Measurements from ENCODE around the gene TMSB15C.
"Not testable (repeated sequence)": the region's sequence is repeated elsewhere in the genome, so short reads cannot be mapped to it uniquely, and the experiment has no call there.

The TMSB15C gene

DNA sequence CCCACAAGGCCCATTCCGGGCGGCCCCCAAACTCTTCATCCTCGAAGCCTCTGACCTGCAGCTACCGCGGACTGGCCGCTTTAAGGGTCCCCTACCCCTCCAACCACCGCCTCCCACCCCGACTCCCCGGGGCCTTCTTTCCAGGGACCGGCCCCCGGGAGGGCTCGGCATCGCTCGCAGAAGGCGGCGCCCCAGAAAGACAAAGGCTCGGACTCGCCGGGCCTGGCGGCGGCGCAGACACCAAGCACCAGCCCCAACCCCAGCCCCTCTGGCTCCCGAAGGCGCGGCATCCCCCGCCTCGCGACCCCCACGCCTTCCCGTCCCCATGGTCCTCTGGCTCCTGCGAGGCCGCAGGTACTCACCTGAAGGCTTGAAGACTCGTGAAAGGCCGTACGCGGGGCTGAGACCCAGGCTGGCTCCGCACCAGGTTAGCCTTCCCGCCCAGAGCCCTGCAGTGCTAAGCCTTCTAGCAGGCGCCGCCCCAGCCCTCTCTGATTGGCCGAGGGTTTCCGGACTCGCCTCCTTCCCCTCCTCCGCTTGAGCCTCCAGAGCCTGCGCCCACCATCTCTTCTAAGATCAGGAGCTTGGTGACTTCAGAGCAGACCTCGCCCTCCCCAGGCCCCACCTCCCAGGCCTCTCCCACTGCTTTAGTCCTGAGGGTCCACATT is at the start of gene TMSB15C:
TMSB15C (minus strand) TSS at position 459 of the 668 bp plus-strand sequence.
- not testable (repeated sequence) for H3K9me3 Mint-ChIP-seq; H3K36me3 Mint-ChIP-seq (ENCODE audit: low read depth); H3K27me3 Mint-ChIP-seq; H3K4me3 Mint-ChIP-seq; H3K27ac Mint-ChIP-seq; H3K4me1 Mint-ChIP-seq (ENCODE audit: low read depth); DNase-seq

- H3K27me3 Mint-ChIP-seq = peaks cover 20% of the 10 kb centered on the region
- no peak overlapping the region for H3K4me3 Mint-ChIP-seq
- H3K36me3 Mint-ChIP-seq (ENCODE audit: low read depth) = peaks cover 13% of the 10 kb centered on the region
- no peak for DNase-seq
- H3K4me1 Mint-ChIP-seq (ENCODE audit: low read depth) = peaks cover 40% of the 10 kb centered on the region
- no peaks in the 10 kb centered on the region for H3K9me3 Mint-ChIP-seq
- H3K27ac Mint-ChIP-seq = peak overlapping the region; percentile 66
Measured at GRCh38 chrX:104122829-104123228, 46.8 kb upstream of the TMSB15C start.

GRCh38 chrX:104118765-104119164 is 42.7 kb upstream of the TMSB15C start:
- H3K4me3 Mint-ChIP-seq = no peak overlapping the region
- H3K27ac Mint-ChIP-seq = no peak overlapping the region
- H3K4me1 Mint-ChIP-seq (ENCODE audit: low read depth) = peaks cover 41% of the 10 kb centered on the region
- peaks cover 36% of the 10 kb centered on the region for H3K27me3 Mint-ChIP-seq
- no peak for DNase-seq
- H3K36me3 Mint-ChIP-seq (ENCODE audit: low read depth) = peaks cover 1% of the 10 kb centered on the region
- no peaks in the 10 kb centered on the region for H3K9me3 Mint-ChIP-seq

GRCh38 chrX:104117759-104118158 is 41.7 kb upstream of the TMSB15C start:
- Mint-ChIP-seq H3K27me3 (peaks cover 40% of the 10 kb centered on the region), H3K4me1 (ENCODE audit: low read depth) (peaks cover 39% of the 10 kb centered on the region), H3K27ac (no peak overlapping the region), H3K9me3 (no peaks in the 10 kb centered on the region), H3K4me3 (no peak overlapping the region), H3K36me3 (ENCODE audit: low read depth) (no peaks in the 10 kb centered on the region)
- DNase-seq = no peak

GRCh38 chrX:104113222-104113965 is 37.4 kb upstream of the TMSB15C start:
- peak overlapping the region; percentile 80 for H3K4me3 Mint-ChIP-seq
- H3K36me3 Mint-ChIP-seq (ENCODE audit: low read depth) = no peaks in the 10 kb centered on the region
- H3K27ac Mint-ChIP-seq = no peak overlapping the region
- DNase-seq = peak; percentile 61
- H3K27me3 Mint-ChIP-seq = peaks cover 52% of the 10 kb centered on the region
- H3K4me1 Mint-ChIP-seq (ENCODE audit: low read depth) = peaks cover 37% of the 10 kb centered on the region
- no peaks in the 10 kb centered on the region for H3K9me3 Mint-ChIP-seq

GRCh38 chrX:104112326-104112951 is 36.4 kb upstream of the TMSB15C start, which contains the start of gene ZCCHC18:
Gene ZCCHC18 (plus strand): TSS chrX:104112523. CDS start chrX:104114112, 1,589 bp downstream.
- Mint-ChIP-seq H3K4me3 (peak within 1 kb of the TSS; percentile 80), H3K36me3 (ENCODE audit: low read depth) (no peaks in the 10 kb centered on the region), H3K27ac (peak within 1 kb of the TSS; percentile 80), H3K9me3 (no peaks in the 10 kb centered on the region), H3K27me3 (peaks cover 52% of the 10 kb centered on the region), H3K4me1 (ENCODE audit: low read depth) (peaks cover 28% of the 10 kb centered on the region)
- peak; percentile 64 for DNase-seq

GRCh38 chrX:104110491-104111240 is 34.6 kb upstream of the TMSB15C start:
- peak overlapping the region; percentile 31 for H3K4me3 Mint-ChIP-seq
- peaks cover 25% of the 10 kb centered on the region for H3K4me1 Mint-ChIP-seq (ENCODE audit: low read depth)
- H3K27me3 Mint-ChIP-seq = peaks cover 52% of the 10 kb centered on the region
- not testable (repeated sequence) for H3K27ac Mint-ChIP-seq; H3K9me3 Mint-ChIP-seq; DNase-seq; H3K36me3 Mint-ChIP-seq (ENCODE audit: low read depth)

DNA sequence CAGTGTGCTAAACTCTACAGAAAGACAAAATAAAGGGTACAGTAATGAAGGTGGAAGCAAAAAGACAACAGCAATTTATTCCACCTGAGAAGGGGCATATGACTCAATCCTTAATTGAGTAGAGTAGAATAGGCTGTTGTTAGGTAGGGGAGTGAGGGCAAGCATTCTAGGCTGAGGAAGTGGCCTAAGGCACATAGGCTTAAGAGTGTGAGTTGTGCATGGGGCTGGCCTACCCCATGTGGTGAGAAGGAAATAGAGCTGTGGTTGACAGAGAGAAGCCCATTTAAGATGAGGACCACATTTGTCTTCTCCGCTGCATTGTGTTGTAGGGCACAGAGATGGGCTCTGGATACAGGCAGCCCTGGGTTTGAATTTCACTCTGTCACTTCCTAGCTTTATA is 32.9 kb upstream of the TMSB15C start:
- Mint-ChIP-seq H3K4me1 (ENCODE audit: low read depth) (peaks cover 25% of the 10 kb centered on the region), H3K27me3 (peaks cover 45% of the 10 kb centered on the region), H3K9me3 (no peaks in the 10 kb centered on the region), H3K27ac (no peak overlapping the region), H3K36me3 (ENCODE audit: low read depth) (no peaks in the 10 kb centered on the region), H3K4me3 (no peak overlapping the region)
- DNase-seq = no peak

GRCh38 chrX:104105330-104106262 is 29.6 kb upstream of the TMSB15C start:
- Mint-ChIP-seq H3K4me1 (ENCODE audit: low read depth) (peaks cover 7% of the 10 kb centered on the region), H3K27me3 (peaks cover 36% of the 10 kb centered on the region), H3K9me3 (no peaks in the 10 kb centered on the region), H3K27ac (no peak overlapping the region), H3K4me3 (no peak overlapping the region), H3K36me3 (ENCODE audit: low read depth) (no peaks in the 10 kb centered on the region)
- no peak for DNase-seq

DNA sequence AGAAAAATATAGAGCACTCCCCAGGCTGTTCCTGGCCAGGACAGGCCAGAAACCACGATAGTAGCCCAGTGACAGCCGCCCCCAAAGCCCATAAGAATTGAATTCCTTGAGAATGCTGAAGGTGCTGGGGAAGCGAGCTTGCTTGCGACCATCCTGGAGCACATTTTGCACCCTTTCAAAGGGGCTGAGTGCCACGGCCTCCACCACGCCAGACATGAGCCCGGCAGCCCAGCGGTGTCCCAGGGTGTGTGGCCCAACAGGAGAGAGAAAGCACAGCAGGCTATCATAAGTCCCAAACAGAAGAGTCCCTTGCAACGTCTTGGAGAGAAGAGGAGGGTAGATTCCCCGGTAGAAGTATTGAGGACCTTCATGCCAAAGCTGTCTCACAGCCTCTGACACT is 28.6 kb upstream of the TMSB15C start:
- H3K27me3 Mint-ChIP-seq = peaks cover 37% of the 10 kb centered on the region
- H3K36me3 Mint-ChIP-seq (ENCODE audit: low read depth) = no peaks in the 10 kb centered on the region
- H3K4me3 Mint-ChIP-seq = no peak overlapping the region
- no peak overlapping the region for H3K27ac Mint-ChIP-seq
- DNase-seq = no peak
- peaks cover 3% of the 10 kb centered on the region for H3K4me1 Mint-ChIP-seq (ENCODE audit: low read depth)
- no peaks in the 10 kb centered on the region for H3K9me3 Mint-ChIP-seq

- no peak for DNase-seq
- H3K27ac Mint-ChIP-seq = no peak overlapping the region
- H3K4me1 Mint-ChIP-seq (ENCODE audit: low read depth) = peaks cover 2% of the 10 kb centered on the region
- no peak overlapping the region for H3K4me3 Mint-ChIP-seq
- H3K9me3 Mint-ChIP-seq = no peaks in the 10 kb centered on the region
- H3K36me3 Mint-ChIP-seq (ENCODE audit: low read depth) = no peaks in the 10 kb centered on the region
- peaks cover 43% of the 10 kb centered on the region for H3K27me3 Mint-ChIP-seq
Measured at GRCh38 chrX:104098919-104099318, 22.9 kb upstream of the TMSB15C start.

DNA sequence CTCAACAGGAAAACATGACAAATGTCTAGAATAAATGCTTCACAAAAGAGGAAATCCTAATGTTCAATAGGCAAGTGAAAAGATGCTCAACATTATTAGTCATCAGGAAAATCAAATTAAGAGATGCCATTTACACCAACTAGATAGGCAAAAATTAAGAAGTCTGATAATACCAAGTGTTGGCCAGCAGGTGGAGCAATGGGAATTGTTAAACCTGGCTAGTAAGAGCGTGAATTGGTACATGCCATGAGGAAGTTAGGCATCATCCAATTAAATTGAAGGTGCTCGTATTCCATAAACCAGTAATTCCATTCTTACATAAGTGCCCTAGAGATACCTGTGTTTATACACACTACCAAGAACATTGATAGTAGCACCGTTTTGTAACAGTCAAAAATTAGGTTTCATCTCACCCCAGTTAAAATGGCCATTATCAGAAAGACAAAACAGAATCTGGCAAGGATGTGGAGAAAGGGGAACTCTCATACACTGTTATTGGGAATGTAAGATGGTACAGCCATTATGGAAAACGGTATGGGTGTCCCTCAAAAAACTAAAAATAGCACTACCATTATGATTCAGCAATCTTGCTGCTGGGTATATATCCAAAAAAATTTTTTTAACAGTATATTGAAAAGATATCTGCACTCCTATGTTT is 22.2 kb upstream of the TMSB15C start:
- no peak for DNase-seq
- H3K4me3 Mint-ChIP-seq = no peak overlapping the region
- H3K27ac Mint-ChIP-seq = no peak overlapping the region
- H3K9me3 Mint-ChIP-seq = no peaks in the 10 kb centered on the region
- no peaks in the 10 kb centered on the region for H3K36me3 Mint-ChIP-seq (ENCODE audit: low read depth)
- peaks cover 45% of the 10 kb centered on the region for H3K27me3 Mint-ChIP-seq
- H3K4me1 Mint-ChIP-seq (ENCODE audit: low read depth) = peaks cover 2% of the 10 kb centered on the region

- Mint-ChIP-seq H3K4me3 (no peak overlapping the region), H3K4me1 (ENCODE audit: low read depth) (no peaks in the 10 kb centered on the region), H3K36me3 (ENCODE audit: low read depth) (no peaks in the 10 kb centered on the region), H3K9me3 (no peaks in the 10 kb centered on the region), H3K27me3 (peaks cover 9% of the 10 kb centered on the region), H3K27ac (no peak overlapping the region)
- no peak for DNase-seq
Measured at GRCh38 chrX:104085919-104086318, 9.9 kb upstream of the TMSB15C start.

All from activated T-cell treated with anti-CD3 and anti-CD28 coated beads, Interleukin-2, amount 50 U/mL, for 24 hours (primary cell).